ENCODE data around the gene UTF1.
A peak's percentile ranks its signal among the peaks of the same experiment; 100 is the strongest.

Gene UTF1

GRCh38 chr10:133249094-133249780 lies 19.2 kb downstream of the UTF1 start:
- no peak overlapping the region for H3K4me3 ChIP-seq (ENCODE audit: low read depth, low read length)
- H3K36me3 ChIP-seq = no peaks in the 10 kb centered on the region
- no peaks in the 10 kb centered on the region for H3K4me1 ChIP-seq
- no peaks in the 10 kb centered on the region for H3K9me3 ChIP-seq
- TF ChIP-seq CTCF (IDR thresholded peaks at IDR 0.05; ENCODE audit: low read depth, low read length) = no peak
- peak; percentile 6 for DNase-seq
- H3K27me3 ChIP-seq = no peaks in the 10 kb centered on the region

GRCh38 chr10:133249975-133250754 lies 20.1 kb downstream of the UTF1 start:
- Histone ChIP-seq H3K4me1 (no peaks in the 10 kb centered on the region), H3K27me3 (no peaks in the 10 kb centered on the region), H3K4me3 (ENCODE audit: low read depth, low read length) (no peak overlapping the region), H3K36me3 (no peaks in the 10 kb centered on the region), H3K9me3 (no peaks in the 10 kb centered on the region)
- no peak for DNase-seq
- TF ChIP-seq CTCF (IDR thresholded peaks at IDR 0.05; ENCODE audit: low read depth, low read length) = no peak

- no peak for DNase-seq
- no peaks in the 10 kb centered on the region for H3K27me3 ChIP-seq
- no peaks in the 10 kb centered on the region for H3K9me3 ChIP-seq
- no peak for TF ChIP-seq CTCF (IDR thresholded peaks at IDR 0.05; ENCODE audit: low read depth, low read length)
- no peak overlapping the region for H3K4me3 ChIP-seq (ENCODE audit: low read depth, low read length)
- H3K36me3 ChIP-seq = no peaks in the 10 kb centered on the region
- no peaks in the 10 kb centered on the region for H3K4me1 ChIP-seq
These were observed 21.6 kb downstream of the UTF1 start for GRCh38 chr10:133251388-133252222.

- H3K9me3 ChIP-seq = no peaks in the 10 kb centered on the region
- DNase-seq = no peak
- no peaks in the 10 kb centered on the region for H3K36me3 ChIP-seq
- no peak for TF ChIP-seq CTCF (IDR thresholded peaks at IDR 0.05; ENCODE audit: low read depth, low read length)
- no peaks in the 10 kb centered on the region for H3K27me3 ChIP-seq
- H3K4me3 ChIP-seq (ENCODE audit: low read depth, low read length) = no peak overlapping the region
- H3K4me1 ChIP-seq = no peaks in the 10 kb centered on the region
These were observed 22.2 kb downstream of the UTF1 start for GRCh38 chr10:133252223-133252552.

GRCh38 chr10:133253361-133253955 lies 23.4 kb downstream of the UTF1 start:
- peaks cover 6% of the 10 kb centered on the region for H3K4me1 ChIP-seq
- H3K4me3 ChIP-seq (ENCODE audit: low read depth, low read length) = no peak overlapping the region
- TF ChIP-seq CTCF (IDR thresholded peaks at IDR 0.05; ENCODE audit: low read depth, low read length) = no peak
- DNase-seq = no peak
- no peaks in the 10 kb centered on the region for H3K27me3 ChIP-seq
- H3K9me3 ChIP-seq = no peaks in the 10 kb centered on the region
- H3K36me3 ChIP-seq = no peaks in the 10 kb centered on the region

Measured in BE2C (cell line).